Keratinocyte (primary cell): Measurements from ENCODE around the gene GUCY2C. TPM values are rescaled to one million over a fixed set of nuclear protein-coding genes. Genes with fewer than 3 reads are reported as not detected.

Experiments
- DNase-seq: peaks from one replicate; pipeline ENCODE4 v3.0.0-alpha.2; 2011; ENCODE audit warnings: low read depth, missing footprints, low spot score
- FAIRE-seq: peaks from 2 replicates; lab custom pipeline; 2011; peaks lifted over from hg19 to GRCh38; lab: Jason Lieb, UNC
- H2AFZ ChIP-seq: 2 replicates; pipeline ENCODE4 v1.6.0; 2012; ENCODE audit warnings: low read length, control low read depth, inconsistent platforms; ENCODE audit not compliant: control insufficient read depth
- H3K27ac ChIP-seq: 2 replicates; pipeline ENCODE4 v1.5.1; 2011; ENCODE audit warnings: low read length; ENCODE audit not compliant: control insufficient read depth, insufficient read depth
- H3K27me3 ChIP-seq: 3 replicates; pipeline ENCODE4 v1.6.0; 2011; ENCODE audit warnings: low read length; ENCODE audit not compliant: control insufficient read depth, insufficient read depth; ENCODE audit errors: extremely low read depth
- H3K36me3 ChIP-seq, 2 experiments: 2 replicates in 1 of 2; 3 replicates in 1 of 2; pipeline ENCODE4 v1.5.1; 2011; ENCODE audit warnings: low read length in 2 of 2, mild to moderate bottlenecking in 1 of 2; ENCODE audit not compliant: control insufficient read depth in 2 of 2, insufficient read depth in 2 of 2; ENCODE audit errors: extremely low read depth in 1 of 2
- H3K4me1 ChIP-seq: 3 replicates; pipeline ENCODE4 v1.5.1; 2011; ENCODE audit warnings: low read length; ENCODE audit not compliant: control insufficient read depth, insufficient read depth; ENCODE audit errors: extremely low read depth
- H3K4me2 ChIP-seq: 3 replicates; pipeline ENCODE4 v1.6.0; 2011; ENCODE audit warnings: low read depth, low read length; ENCODE audit not compliant: control insufficient read depth, insufficient read depth; ENCODE audit errors: extremely low read depth
- H3K4me3 ChIP-seq, 3 experiments: fragments of 200-600 bp in 1 of 3; sonication (generic) in 1 of 3; 2 replicates in 2 of 3; 3 replicates in 1 of 3; pipeline ENCODE4 v1.5.1; 2011 to 2016; ENCODE audit warnings: low read length in 3 of 3, mild to moderate bottlenecking in 3 of 3, control low read depth in 2 of 3, inconsistent platforms in 1 of 3, low read depth in 1 of 3, mixed read lengths in 1 of 3, mixed run types in 1 of 3, moderate library complexity in 1 of 3; ENCODE audit not compliant: control insufficient read depth in 2 of 3, insufficient read depth in 2 of 3; ENCODE audit errors: extremely low read depth in 1 of 3
- H3K79me2 ChIP-seq: 2 replicates; pipeline ENCODE4 v1.6.0; 2012; ENCODE audit warnings: low read length; ENCODE audit not compliant: control insufficient read depth, insufficient read depth
- H3K9ac ChIP-seq: 3 replicates; pipeline ENCODE4 v1.6.0; 2011; ENCODE audit warnings: low read length; ENCODE audit not compliant: control insufficient read depth, insufficient read depth; ENCODE audit errors: extremely low read depth
- H3K9me1 ChIP-seq: 3 replicates; pipeline ENCODE4 v1.6.0; 2011; ENCODE audit warnings: low read length; ENCODE audit not compliant: control insufficient read depth, insufficient read depth; ENCODE audit errors: extremely low read depth
- H3K9me3 ChIP-seq: 2 replicates; pipeline ENCODE4 v1.5.1; 2012; ENCODE audit warnings: low read depth, low read length; ENCODE audit not compliant: control insufficient read depth
- H4K20me1 ChIP-seq: 3 replicates; pipeline ENCODE4 v1.6.0; 2011; ENCODE audit warnings: low read length; ENCODE audit not compliant: control insufficient read depth, insufficient read depth; ENCODE audit errors: extremely low read depth
- EZH2 ChIP-seq: IDR thresholded peaks from one replicate; pipeline ENCODE4 v1.6.1; 2012; ENCODE audit warnings: inconsistent platforms, mild to moderate bottlenecking, low read length, moderate library complexity
- dilution Hi-C: fragments of 300-500 bp; cut with MboI; formaldehyde crosslinking; loops from one replicate; pipeline ENCODE4 v1.7.0; 2020; ENCODE audit warnings: low sequenced_read_pairs; ENCODE audit not compliant: extremely low pct_ligation_motif_present
- polyA plus RNA-seq, 5 experiments: library from polyadenylated mRNA; depleted of rRNA in 3 of 5; stranded (reverse) in 3 of 5; stranded (forward) in 1 of 5; unstranded in 1 of 5; fragments of >200 nt; gene quantifications; 1 replicate in 1 of 5; 2 replicates in 3 of 5; 3 replicates in 1 of 5; pipeline versions ENCODE4 v1.2.1 to v1.2.3, GENCODE V29; 2011 to 2012; ENCODE audit warnings: missing spikeins in 2 of 5, low read depth in 1 of 5, low replicate concordance in 1 of 5
- TF ChIP-seq, protein P1 (sequence below), 3 experiments: IDR thresholded peaks in 1 of 3; conservative IDR thresholded peaks in 1 of 3; optimal IDR thresholded peaks in 1 of 3; 2 replicates in 2 of 3; 3 replicates in 1 of 3; pipeline versions ENCODE3 to v1.5.1; 2011; ENCODE audit warnings: low read length in 3 of 3, mild to moderate bottlenecking in 3 of 3, moderate library complexity in 2 of 3, control low read depth in 1 of 3, inconsistent platforms in 1 of 3; ENCODE audit not compliant: insufficient read depth in 2 of 3; ENCODE audit errors: extremely low read depth in 1 of 3

Gene GUCY2C
- polyA plus RNA-seq, 1 donor (not counting 4 experiments of a cell fraction or from before 2014, with no cell fraction given): 0.03 TPM

DNA sequence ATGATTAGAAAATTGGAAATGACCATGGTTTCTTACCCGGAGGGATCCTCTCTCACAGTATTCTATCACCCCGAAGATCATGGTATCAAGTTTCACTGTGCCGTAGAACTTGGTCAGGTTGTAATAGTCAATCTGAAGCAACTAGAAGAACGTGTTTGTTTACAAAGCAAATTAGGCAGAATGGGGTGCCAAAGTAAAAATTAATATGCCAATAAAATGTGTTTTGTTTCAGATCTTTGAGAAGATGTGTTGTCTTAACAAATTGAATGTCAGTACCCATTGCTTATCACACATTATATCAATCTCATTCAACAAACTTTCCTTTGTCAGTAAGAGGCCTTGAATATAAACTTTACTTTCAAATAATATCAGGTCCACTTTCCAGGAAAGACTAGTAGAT, 45.0 kb downstream of the GUCY2C start:
- Histone ChIP-seq H3K9me3 (no peaks in the 10 kb centered on the region), H3K4me3 (no peak overlapping the region), H4K20me1 (no peaks in the 10 kb centered on the region), H3K79me2 (no peaks in the 10 kb centered on the region), H3K9ac (no peak overlapping the region), H3K4me1 (peaks cover 4% of the 10 kb centered on the region), H3K27me3 (no peaks in the 10 kb centered on the region), H3K36me3 (no peaks in the 10 kb centered on the region), H2AFZ (no peak overlapping the region), H3K4me2 (no peak overlapping the region), H3K9me1 (no peaks in the 10 kb centered on the region), H3K27ac (no peak overlapping the region)
- DNase-seq: no peak
- dilution Hi-C loops: no loop called here
- TF ChIP-seq, protein P1, sequence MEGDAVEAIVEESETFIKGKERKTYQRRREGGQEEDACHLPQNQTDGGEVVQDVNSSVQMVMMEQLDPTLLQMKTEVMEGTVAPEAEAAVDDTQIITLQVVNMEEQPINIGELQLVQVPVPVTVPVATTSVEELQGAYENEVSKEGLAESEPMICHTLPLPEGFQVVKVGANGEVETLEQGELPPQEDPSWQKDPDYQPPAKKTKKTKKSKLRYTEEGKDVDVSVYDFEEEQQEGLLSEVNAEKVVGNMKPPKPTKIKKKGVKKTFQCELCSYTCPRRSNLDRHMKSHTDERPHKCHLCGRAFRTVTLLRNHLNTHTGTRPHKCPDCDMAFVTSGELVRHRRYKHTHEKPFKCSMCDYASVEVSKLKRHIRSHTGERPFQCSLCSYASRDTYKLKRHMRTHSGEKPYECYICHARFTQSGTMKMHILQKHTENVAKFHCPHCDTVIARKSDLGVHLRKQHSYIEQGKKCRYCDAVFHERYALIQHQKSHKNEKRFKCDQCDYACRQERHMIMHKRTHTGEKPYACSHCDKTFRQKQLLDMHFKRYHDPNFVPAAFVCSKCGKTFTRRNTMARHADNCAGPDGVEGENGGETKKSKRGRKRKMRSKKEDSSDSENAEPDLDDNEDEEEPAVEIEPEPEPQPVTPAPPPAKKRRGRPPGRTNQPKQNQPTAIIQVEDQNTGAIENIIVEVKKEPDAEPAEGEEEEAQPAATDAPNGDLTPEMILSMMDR (optimal IDR thresholded peaks at IDR 0.05 in 1 of 3, IDR thresholded peaks at IDR 0.05 in 1 of 3, conservative IDR thresholded peaks at IDR 0.05 in 1 of 3; ENCODE audit: extremely low read depth in 1 of 3, insufficient read depth in 2 of 3, low read length in 3 of 3): no peak
- TF ChIP-seq EZH2: no peak
- no peak for FAIRE-seq

DNA sequence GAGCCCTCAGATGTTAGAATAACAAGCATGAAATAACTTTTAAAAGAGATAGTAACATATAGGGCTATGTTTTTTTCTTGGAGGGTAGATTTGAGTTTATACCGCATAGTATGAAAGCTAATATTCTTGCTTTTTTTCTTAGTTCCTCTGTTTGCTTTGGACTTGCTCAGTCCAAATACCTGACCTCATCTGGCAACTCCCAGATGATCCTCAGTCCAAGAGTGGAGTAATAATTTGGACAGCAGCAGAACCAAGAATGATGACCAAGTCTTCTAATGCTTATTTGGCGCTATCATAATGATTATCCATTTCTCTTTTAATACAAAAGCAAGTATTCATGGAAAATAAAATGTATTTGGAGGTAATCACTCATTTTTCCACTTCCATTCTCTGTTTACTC, 45.6 kb downstream of the GUCY2C start:
- peaks cover 4% of the 10 kb centered on the region for H3K4me1 ChIP-seq
- dilution Hi-C loops: no loop called here
- H3K9ac ChIP-seq: no peak overlapping the region
- H3K9me1 ChIP-seq: no peaks in the 10 kb centered on the region
- no peak overlapping the region for H2AFZ ChIP-seq
- no peak for TF ChIP-seq EZH2
- TF ChIP-seq, protein P1 (optimal IDR thresholded peaks at IDR 0.05 in 1 of 3, IDR thresholded peaks at IDR 0.05 in 1 of 3, conservative IDR thresholded peaks at IDR 0.05 in 1 of 3; ENCODE audit: extremely low read depth in 1 of 3, insufficient read depth in 2 of 3, low read length in 3 of 3): no peak
- H3K4me2 ChIP-seq: no peak overlapping the region
- H3K4me3 ChIP-seq: no peak overlapping the region
- no peaks in the 10 kb centered on the region for H3K9me3 ChIP-seq
- H3K79me2 ChIP-seq: no peaks in the 10 kb centered on the region
- H3K27ac ChIP-seq: no peak overlapping the region
- FAIRE-seq (no peak), DNase-seq (no peak)
- no peaks in the 10 kb centered on the region for H4K20me1 ChIP-seq
- H3K36me3 ChIP-seq: no peaks in the 10 kb centered on the region
- no peaks in the 10 kb centered on the region for H3K27me3 ChIP-seq
